ENCODE measurements around the gene EPDR1. TPM values are rescaled to one million over a fixed set of nuclear protein-coding genes. Genes with fewer than 3 reads are reported as not detected.

The EPDR1 gene
- total RNA-seq, 1 experiment from 2014 or later, result 22.7 TPM

DNA sequence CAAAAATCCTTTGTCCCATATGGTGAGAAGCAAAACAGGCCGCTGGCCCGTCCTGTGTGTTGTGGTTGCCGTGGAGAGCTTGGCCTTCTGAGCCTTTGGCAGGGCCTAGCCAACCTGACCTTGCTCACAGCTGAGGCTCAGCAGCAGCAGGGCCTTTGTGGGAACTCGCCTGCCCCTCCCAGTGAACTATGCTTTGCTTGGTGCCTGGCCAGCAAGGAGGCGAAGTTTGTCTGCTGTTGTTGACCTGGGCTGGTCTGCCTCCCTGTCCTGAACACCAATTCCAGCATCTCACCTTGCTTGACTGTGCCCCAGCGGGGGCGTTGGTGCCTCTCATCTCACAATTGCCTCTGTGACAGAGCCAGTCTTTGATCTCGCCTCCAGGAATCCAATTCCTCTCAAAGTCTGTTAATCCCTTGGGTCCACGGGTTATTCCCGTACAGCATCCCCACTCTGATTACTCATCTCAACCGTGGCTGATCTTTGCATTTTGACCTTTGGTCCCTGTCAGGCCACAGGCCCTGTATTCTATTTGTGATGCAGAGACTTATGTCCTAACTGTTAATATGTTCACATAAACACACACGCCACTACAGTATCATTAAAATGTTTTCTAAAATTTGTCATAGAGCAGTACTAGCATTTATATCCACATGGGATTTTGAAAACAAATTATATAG, 22.6 kb downstream of the EPDR1 start:
- CTCF ChIA-PET, result no interaction called here

GRCh38 chr7:37943905-37944736, 23.7 kb downstream of the EPDR1 start:
- H3K4me1 ChIP-seq (ENCODE audit: insufficient read depth, low read length), result 0 out of 2 replicates have a peak, but pooled peaks cover 6% of the 10 kb centered on the region
- DNase-seq, result peak; percentile 38
- no peak overlapping the region for H3K4me2 ChIP-seq (ENCODE audit: low read length)
- ChIA-PET POLR2A (ENCODE audit: unreplicated experiment) (no interaction called here), CTCF (no interaction called here)
- H3K27me3 ChIP-seq (ENCODE audit: low read length), result no peaks in the 10 kb centered on the region
- H2AFZ ChIP-seq (ENCODE audit: low read length), result no peak overlapping the region
- H4K20me1 ChIP-seq (ENCODE audit: low read length), result no peaks in the 10 kb centered on the region
- no peaks in the 10 kb centered on the region for H3F3A ChIP-seq (ENCODE audit: low read length, unreplicated experiment)
- no peaks in the 10 kb centered on the region for H3K9me2 ChIP-seq (replicated peaks; ENCODE audit: low read length)
- intact Hi-C loops (cut with micrococcal nuclease), result no loop called here
- H3K4me3 ChIP-seq (ENCODE audit: low read length), result no peak overlapping the region
- peaks cover 8% of the 10 kb centered on the region; the same call in 1 of the 2 replicates for H3K79me2 ChIP-seq (ENCODE audit: low read length)
- no peaks in the 10 kb centered on the region for H3K36me3 ChIP-seq (ENCODE audit: low read depth, low read length)
- no TSS peak for BruUV-seq (replicated peaks)
- ATAC-seq, result peak; percentile 50
- no peak overlapping the region for H3K9ac ChIP-seq (ENCODE audit: low read length)
- no peaks in the 10 kb centered on the region for H3K9me3 ChIP-seq (ENCODE audit: low read length)
- TF ChIP-seq CTCF (conservative IDR thresholded peaks at IDR 0.05; ENCODE audit: low read depth, low read length) (no peak), EZH2phosphoT487 (IDR thresholded peaks at IDR 0.05; ENCODE audit: borderline replicate concordance, low read length) (no peak), EZH2 (IDR thresholded peaks at IDR 0.05; ENCODE audit: low read length, unreplicated experiment) (no peak)
- no peak overlapping the region for H3K27ac ChIP-seq (ENCODE audit: low read length)

More for the DNA sequence above, 22.6 kb downstream of the EPDR1 start:
- Histone ChIP-seq H3K27me3 (ENCODE audit: low read length) (no peaks in the 10 kb centered on the region), H2AFZ (ENCODE audit: low read length) (no peak overlapping the region), H3K4me1 (ENCODE audit: insufficient read depth, low read length) (0 out of 2 replicates have a peak, but pooled peaks cover 6% of the 10 kb centered on the region), H3K4me2 (ENCODE audit: low read length) (no peak overlapping the region), H3K9me3 (ENCODE audit: low read length) (no peaks in the 10 kb centered on the region), H3K4me3 (ENCODE audit: low read length) (no peak overlapping the region), H3F3A (ENCODE audit: low read length, unreplicated experiment) (no peaks in the 10 kb centered on the region), H3K27ac (ENCODE audit: low read length) (no peak overlapping the region), H3K79me2 (ENCODE audit: low read length) (peaks cover 8% of the 10 kb centered on the region; the same call in 1 of the 2 replicates), H3K36me3 (ENCODE audit: low read depth, low read length) (no peaks in the 10 kb centered on the region), H4K20me1 (ENCODE audit: low read length) (no peaks in the 10 kb centered on the region), H3K9me2 (replicated peaks; ENCODE audit: low read length) (no peaks in the 10 kb centered on the region), H3K9ac (ENCODE audit: low read length) (no peak overlapping the region)
- TF ChIP-seq EZH2 (IDR thresholded peaks at IDR 0.05; ENCODE audit: low read length, unreplicated experiment), result no peak
- no peak for TF ChIP-seq EZH2phosphoT487 (IDR thresholded peaks at IDR 0.05; ENCODE audit: borderline replicate concordance, low read length)
- TF ChIP-seq CTCF (conservative IDR thresholded peaks at IDR 0.05; ENCODE audit: low read depth, low read length), result no peak
- POLR2A ChIA-PET (ENCODE audit: unreplicated experiment), result no interaction called here
- DNase-seq (no peak), ATAC-seq (peak; percentile 13; the same call in 1 of the 2 replicates)
- intact Hi-C loops (cut with micrococcal nuclease), result no loop called here
- BruUV-seq (replicated peaks), result no TSS peak

GRCh38 chr7:37944737-37945054, 24.3 kb downstream of the EPDR1 start:
- Histone ChIP-seq H3K79me2 (ENCODE audit: low read length) (peaks cover 8% of the 10 kb centered on the region; the same call in 1 of the 2 replicates), H3K4me1 (ENCODE audit: insufficient read depth, low read length) (0 out of 2 replicates have a peak, but pooled peaks cover 6% of the 10 kb centered on the region), H3F3A (ENCODE audit: low read length, unreplicated experiment) (no peaks in the 10 kb centered on the region), H3K4me3 (ENCODE audit: low read length) (no peak overlapping the region), H3K36me3 (ENCODE audit: low read depth, low read length) (no peaks in the 10 kb centered on the region), H3K9ac (ENCODE audit: low read length) (no peak overlapping the region), H3K27ac (ENCODE audit: low read length) (no peak overlapping the region), H3K9me3 (ENCODE audit: low read length) (no peaks in the 10 kb centered on the region), H3K9me2 (replicated peaks; ENCODE audit: low read length) (no peaks in the 10 kb centered on the region), H3K4me2 (ENCODE audit: low read length) (no peak overlapping the region), H4K20me1 (ENCODE audit: low read length) (no peaks in the 10 kb centered on the region), H3K27me3 (ENCODE audit: low read length) (no peaks in the 10 kb centered on the region), H2AFZ (ENCODE audit: low read length) (no peak overlapping the region)
- no peak for DNase-seq
- CTCF ChIA-PET, result no interaction called here
- POLR2A ChIA-PET (ENCODE audit: unreplicated experiment), result no interaction called here
- TF ChIP-seq CTCF (conservative IDR thresholded peaks at IDR 0.05; ENCODE audit: low read depth, low read length) (no peak), EZH2 (IDR thresholded peaks at IDR 0.05; ENCODE audit: low read length, unreplicated experiment) (no peak), EZH2phosphoT487 (IDR thresholded peaks at IDR 0.05; ENCODE audit: borderline replicate concordance, low read length) (no peak)
- no TSS peak for BruUV-seq (replicated peaks)
- intact Hi-C loops (cut with micrococcal nuclease), result no loop called here
- no peak for ATAC-seq

Data from PC-3 (cell line).